ENCODE results near the gene IL17RE.
A peak's percentile ranks its signal among the peaks of the same experiment; 100 is the strongest.

IL17RE gene

DNA sequence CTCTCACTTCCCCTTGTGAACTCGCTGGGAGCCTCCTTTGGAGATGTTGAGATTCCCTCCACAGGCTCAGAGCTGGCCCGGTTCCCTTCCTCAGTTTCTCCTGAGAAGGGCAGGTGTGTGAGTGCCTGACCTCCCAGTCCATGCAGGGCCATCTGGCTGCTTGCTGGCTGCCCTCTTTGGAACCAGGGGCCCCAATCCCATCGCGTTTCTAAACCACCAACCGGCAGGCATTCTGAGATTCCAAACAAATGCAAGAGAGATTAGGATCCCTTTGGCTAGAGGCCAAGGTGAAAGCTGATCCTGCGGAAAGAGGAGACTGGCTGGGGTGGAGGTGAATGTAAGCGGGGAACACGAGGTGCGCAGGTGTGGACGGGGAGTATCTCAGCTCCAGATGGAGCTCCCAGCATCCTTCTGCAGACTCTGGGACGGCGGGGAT is 52.4 kb downstream of the IL17RE start:
- H3K4me1 ChIP-seq (ENCODE audit: control insufficient read depth, insufficient read depth, low read length), result peaks cover 14% of the 10 kb centered on the region
- H3K4me3 ChIP-seq (ENCODE audit: low read depth, low read length), result no peak overlapping the region
- ChIA-PET POLR2A (interaction anchor here (1.4 to 2.3 kb wide), 3 partner anchors 9 to 56 kb away, joined by 3 to 9 read pairs (median 6); partner anchors contain the start of gene CRELD1), CTCF (interaction anchor here (0.6 to 2.1 kb wide), 6 partner anchors 9 to 148 kb away, joined by 3 to 9 read pairs (median 4); no protein-coding TSS in a partner anchor)
- no peaks in the 10 kb centered on the region for H3K36me3 ChIP-seq (ENCODE audit: control insufficient read depth in 2 of 2, insufficient read depth in 1 of 2, low read length in 2 of 2)
- TF ChIP-seq, protein P1, sequence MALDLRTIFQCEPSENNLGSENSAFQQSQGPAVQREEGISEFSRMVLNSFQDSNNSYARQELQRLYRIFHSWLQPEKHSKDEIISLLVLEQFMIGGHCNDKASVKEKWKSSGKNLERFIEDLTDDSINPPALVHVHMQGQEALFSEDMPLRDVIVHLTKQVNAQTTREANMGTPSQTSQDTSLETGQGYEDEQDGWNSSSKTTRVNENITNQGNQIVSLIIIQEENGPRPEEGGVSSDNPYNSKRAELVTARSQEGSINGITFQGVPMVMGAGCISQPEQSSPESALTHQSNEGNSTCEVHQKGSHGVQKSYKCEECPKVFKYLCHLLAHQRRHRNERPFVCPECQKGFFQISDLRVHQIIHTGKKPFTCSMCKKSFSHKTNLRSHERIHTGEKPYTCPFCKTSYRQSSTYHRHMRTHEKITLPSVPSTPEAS (tag by site-specific recombination; IDR thresholded peaks at IDR 0.05), result no peak
- peak; percentile 72 for TF ChIP-seq ZNF366 (tag by site-specific recombination; conservative IDR thresholded peaks at IDR 0.05)
- peak; percentile 27 for TF ChIP-seq ZIC2 (tag by site-specific recombination; IDR thresholded peaks at IDR 0.05)
- peak; percentile 74; the same call in 1 of the 2 replicates for TF ChIP-seq ZNF394 (tag by site-specific recombination; IDR thresholded peaks at IDR 0.05; ENCODE audit: borderline replicate concordance)
- no peak for TF ChIP-seq ZNF48 (tag by site-specific recombination; IDR thresholded peaks at IDR 0.05)
- 0 out of 2 replicates have a peak, but pooled peaks have one; percentile 15 for TF ChIP-seq GLIS1 (tag by site-specific recombination; IDR thresholded peaks at IDR 0.05)
- 0 out of 2 replicates have a peak, but pooled peaks have one; percentile 36 for TF ChIP-seq ZNF600 (tag by site-specific recombination; IDR thresholded peaks at IDR 0.05)
- TF ChIP-seq, protein P2, sequence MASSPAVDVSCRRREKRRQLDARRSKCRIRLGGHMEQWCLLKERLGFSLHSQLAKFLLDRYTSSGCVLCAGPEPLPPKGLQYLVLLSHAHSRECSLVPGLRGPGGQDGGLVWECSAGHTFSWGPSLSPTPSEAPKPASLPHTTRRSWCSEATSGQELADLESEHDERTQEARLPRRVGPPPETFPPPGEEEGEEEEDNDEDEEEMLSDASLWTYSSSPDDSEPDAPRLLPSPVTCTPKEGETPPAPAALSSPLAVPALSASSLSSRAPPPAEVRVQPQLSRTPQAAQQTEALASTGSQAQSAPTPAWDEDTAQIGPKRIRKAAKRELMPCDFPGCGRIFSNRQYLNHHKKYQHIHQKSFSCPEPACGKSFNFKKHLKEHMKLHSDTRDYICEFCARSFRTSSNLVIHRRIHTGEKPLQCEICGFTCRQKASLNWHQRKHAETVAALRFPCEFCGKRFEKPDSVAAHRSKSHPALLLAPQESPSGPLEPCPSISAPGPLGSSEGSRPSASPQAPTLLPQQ (tag by site-specific recombination; IDR thresholded peaks at IDR 0.05), result 0 out of 2 replicates have a peak, but pooled peaks have one; percentile 14
- TF ChIP-seq, protein P3, sequence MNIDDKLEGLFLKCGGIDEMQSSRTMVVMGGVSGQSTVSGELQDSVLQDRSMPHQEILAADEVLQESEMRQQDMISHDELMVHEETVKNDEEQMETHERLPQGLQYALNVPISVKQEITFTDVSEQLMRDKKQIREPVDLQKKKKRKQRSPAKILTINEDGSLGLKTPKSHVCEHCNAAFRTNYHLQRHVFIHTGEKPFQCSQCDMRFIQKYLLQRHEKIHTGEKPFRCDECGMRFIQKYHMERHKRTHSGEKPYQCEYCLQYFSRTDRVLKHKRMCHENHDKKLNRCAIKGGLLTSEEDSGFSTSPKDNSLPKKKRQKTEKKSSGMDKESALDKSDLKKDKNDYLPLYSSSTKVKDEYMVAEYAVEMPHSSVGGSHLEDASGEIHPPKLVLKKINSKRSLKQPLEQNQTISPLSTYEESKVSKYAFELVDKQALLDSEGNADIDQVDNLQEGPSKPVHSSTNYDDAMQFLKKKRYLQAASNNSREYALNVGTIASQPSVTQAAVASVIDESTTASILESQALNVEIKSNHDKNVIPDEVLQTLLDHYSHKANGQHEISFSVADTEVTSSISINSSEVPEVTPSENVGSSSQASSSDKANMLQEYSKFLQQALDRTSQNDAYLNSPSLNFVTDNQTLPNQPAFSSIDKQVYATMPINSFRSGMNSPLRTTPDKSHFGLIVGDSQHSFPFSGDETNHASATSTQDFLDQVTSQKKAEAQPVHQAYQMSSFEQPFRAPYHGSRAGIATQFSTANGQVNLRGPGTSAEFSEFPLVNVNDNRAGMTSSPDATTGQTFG (tag by site-specific recombination; IDR thresholded peaks at IDR 0.05; ENCODE audit: borderline replicate concordance), result no peak
- TF ChIP-seq KLF8 (tag by site-specific recombination; IDR thresholded peaks at IDR 0.05), result no peak
- TF ChIP-seq, protein P4, sequence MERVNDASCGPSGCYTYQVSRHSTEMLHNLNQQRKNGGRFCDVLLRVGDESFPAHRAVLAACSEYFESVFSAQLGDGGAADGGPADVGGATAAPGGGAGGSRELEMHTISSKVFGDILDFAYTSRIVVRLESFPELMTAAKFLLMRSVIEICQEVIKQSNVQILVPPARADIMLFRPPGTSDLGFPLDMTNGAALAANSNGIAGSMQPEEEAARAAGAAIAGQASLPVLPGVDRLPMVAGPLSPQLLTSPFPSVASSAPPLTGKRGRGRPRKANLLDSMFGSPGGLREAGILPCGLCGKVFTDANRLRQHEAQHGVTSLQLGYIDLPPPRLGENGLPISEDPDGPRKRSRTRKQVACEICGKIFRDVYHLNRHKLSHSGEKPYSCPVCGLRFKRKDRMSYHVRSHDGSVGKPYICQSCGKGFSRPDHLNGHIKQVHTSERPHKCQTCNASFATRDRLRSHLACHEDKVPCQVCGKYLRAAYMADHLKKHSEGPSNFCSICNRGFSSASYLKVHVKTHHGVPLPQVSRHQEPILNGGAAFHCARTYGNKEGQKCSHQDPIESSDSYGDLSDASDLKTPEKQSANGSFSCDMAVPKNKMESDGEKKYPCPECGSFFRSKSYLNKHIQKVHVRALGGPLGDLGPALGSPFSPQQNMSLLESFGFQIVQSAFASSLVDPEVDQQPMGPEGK (tag by site-specific recombination; IDR thresholded peaks at IDR 0.05), result peak; percentile 43; the same call in 1 of the 2 replicates
- peak; percentile 21; the same call in 1 of the 2 replicates for TF ChIP-seq BCL11A (tag by site-specific recombination; IDR thresholded peaks at IDR 0.05; ENCODE audit: low read depth)
- no peak for TF ChIP-seq EGR2 (tag by site-specific recombination; IDR thresholded peaks at IDR 0.05; ENCODE audit: low read depth)
- TF ChIP-seq ZBTB17 (tag by site-specific recombination; IDR thresholded peaks at IDR 0.05), result peak; percentile 74
- peak; percentile 74; the same call in 1 of the 2 replicates for TF ChIP-seq ZBTB20 (tag by site-specific recombination; IDR thresholded peaks at IDR 0.05)
- peak; percentile 33; the same call in 1 of the 2 replicates for TF ChIP-seq ZXDB (tag by site-specific recombination; IDR thresholded peaks at IDR 0.05)
- TF ChIP-seq ZNF335 (tag by site-specific recombination; conservative IDR thresholded peaks at IDR 0.05), result peak; percentile 59
- TF ChIP-seq, protein P5, sequence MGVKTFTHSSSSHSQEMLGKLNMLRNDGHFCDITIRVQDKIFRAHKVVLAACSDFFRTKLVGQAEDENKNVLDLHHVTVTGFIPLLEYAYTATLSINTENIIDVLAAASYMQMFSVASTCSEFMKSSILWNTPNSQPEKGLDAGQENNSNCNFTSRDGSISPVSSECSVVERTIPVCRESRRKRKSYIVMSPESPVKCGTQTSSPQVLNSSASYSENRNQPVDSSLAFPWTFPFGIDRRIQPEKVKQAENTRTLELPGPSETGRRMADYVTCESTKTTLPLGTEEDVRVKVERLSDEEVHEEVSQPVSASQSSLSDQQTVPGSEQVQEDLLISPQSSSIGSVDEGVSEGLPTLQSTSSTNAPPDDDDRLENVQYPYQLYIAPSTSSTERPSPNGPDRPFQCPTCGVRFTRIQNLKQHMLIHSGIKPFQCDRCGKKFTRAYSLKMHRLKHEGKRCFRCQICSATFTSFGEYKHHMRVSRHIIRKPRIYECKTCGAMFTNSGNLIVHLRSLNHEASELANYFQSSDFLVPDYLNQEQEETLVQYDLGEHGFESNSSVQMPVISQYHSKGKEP (tag by site-specific recombination; IDR thresholded peaks at IDR 0.05), result peak; percentile 83; the same call in 1 of the 2 replicates
- TF ChIP-seq ZNF596 (tag by site-specific recombination; IDR thresholded peaks at IDR 0.05), result no peak
- TF ChIP-seq ZNF140 (tag by site-specific recombination; IDR thresholded peaks at IDR 0.05), result no peak
- TF ChIP-seq ZNF629 (tag by site-specific recombination; IDR thresholded peaks at IDR 0.05), result 0 out of 2 replicates have a peak, but pooled peaks have one; percentile 12
- TF ChIP-seq ZSCAN30 (tag by site-specific recombination; IDR thresholded peaks at IDR 0.05), result 0 out of 2 replicates have a peak, but pooled peaks have one; percentile 35
- TF ChIP-seq ZNF777 (tag by site-specific recombination; IDR thresholded peaks at IDR 0.05; ENCODE audit: borderline replicate concordance), result no peak
- no peak for TF ChIP-seq ZNF146 (tag by site-specific recombination; IDR thresholded peaks at IDR 0.05)
- 0 out of 2 replicates have a peak, but pooled peaks have one; percentile 18 for TF ChIP-seq GFI1B (tag by site-specific recombination; IDR thresholded peaks at IDR 0.05)
- no peak overlapping the region; the same call in 1 of the 2 replicates for H3K27ac ChIP-seq (ENCODE audit: extremely low read depth, low read depth, low read length)
- no peaks in the 10 kb centered on the region for H3K9me3 ChIP-seq (ENCODE audit: control insufficient read depth, insufficient read depth, low read depth, low read length)
